Keratinocyte (primary cell): Measurements from ENCODE around the gene TSHZ2. TPM values are rescaled to one million over a fixed set of nuclear protein-coding genes. Genes with fewer than 3 reads are reported as not detected.
"Not testable (repeated sequence)": the region's sequence is repeated elsewhere in the genome, so short reads cannot be mapped to it uniquely, and the experiment has no call there.

ENCODE experiments used
- DNase-seq: peaks from one replicate; pipeline ENCODE4 v3.0.0-alpha.2; 2011; ENCODE audit warnings: low read depth, missing footprints, low spot score
- FAIRE-seq: peaks from 2 replicates; lab custom pipeline; 2011; peaks lifted over from hg19 to GRCh38; lab: Jason Lieb, UNC
- H2AFZ ChIP-seq: 2 replicates; pipeline ENCODE4 v1.6.0; 2012; ENCODE audit warnings: low read length, control low read depth, inconsistent platforms; ENCODE audit not compliant: control insufficient read depth
- H3K27ac ChIP-seq: 2 replicates; pipeline ENCODE4 v1.5.1; 2011; ENCODE audit warnings: low read length; ENCODE audit not compliant: control insufficient read depth, insufficient read depth
- H3K27me3 ChIP-seq: 3 replicates; pipeline ENCODE4 v1.6.0; 2011; ENCODE audit warnings: low read length; ENCODE audit not compliant: control insufficient read depth, insufficient read depth; ENCODE audit errors: extremely low read depth
- H3K36me3 ChIP-seq, 2 experiments: 2 replicates in 1 of 2; 3 replicates in 1 of 2; pipeline ENCODE4 v1.5.1; 2011; ENCODE audit warnings: low read length in 2 of 2, mild to moderate bottlenecking in 1 of 2; ENCODE audit not compliant: control insufficient read depth in 2 of 2, insufficient read depth in 2 of 2; ENCODE audit errors: extremely low read depth in 1 of 2
- H3K4me1 ChIP-seq: 3 replicates; pipeline ENCODE4 v1.5.1; 2011; ENCODE audit warnings: low read length; ENCODE audit not compliant: control insufficient read depth, insufficient read depth; ENCODE audit errors: extremely low read depth
- H3K4me2 ChIP-seq: 3 replicates; pipeline ENCODE4 v1.6.0; 2011; ENCODE audit warnings: low read depth, low read length; ENCODE audit not compliant: control insufficient read depth, insufficient read depth; ENCODE audit errors: extremely low read depth
- H3K4me3 ChIP-seq, 3 experiments: fragments of 200-600 bp in 1 of 3; sonication (generic) in 1 of 3; 2 replicates in 2 of 3; 3 replicates in 1 of 3; pipeline ENCODE4 v1.5.1; 2011 to 2016; ENCODE audit warnings: low read length in 3 of 3, mild to moderate bottlenecking in 3 of 3, control low read depth in 2 of 3, inconsistent platforms in 1 of 3, low read depth in 1 of 3, mixed read lengths in 1 of 3, mixed run types in 1 of 3, moderate library complexity in 1 of 3; ENCODE audit not compliant: control insufficient read depth in 2 of 3, insufficient read depth in 2 of 3; ENCODE audit errors: extremely low read depth in 1 of 3
- H3K79me2 ChIP-seq: 2 replicates; pipeline ENCODE4 v1.6.0; 2012; ENCODE audit warnings: low read length; ENCODE audit not compliant: control insufficient read depth, insufficient read depth
- H3K9ac ChIP-seq: 3 replicates; pipeline ENCODE4 v1.6.0; 2011; ENCODE audit warnings: low read length; ENCODE audit not compliant: control insufficient read depth, insufficient read depth; ENCODE audit errors: extremely low read depth
- H3K9me1 ChIP-seq: 3 replicates; pipeline ENCODE4 v1.6.0; 2011; ENCODE audit warnings: low read length; ENCODE audit not compliant: control insufficient read depth, insufficient read depth; ENCODE audit errors: extremely low read depth
- H3K9me3 ChIP-seq: 2 replicates; pipeline ENCODE4 v1.5.1; 2012; ENCODE audit warnings: low read depth, low read length; ENCODE audit not compliant: control insufficient read depth
- H4K20me1 ChIP-seq: 3 replicates; pipeline ENCODE4 v1.6.0; 2011; ENCODE audit warnings: low read length; ENCODE audit not compliant: control insufficient read depth, insufficient read depth; ENCODE audit errors: extremely low read depth
- CTCF ChIP-seq, 3 experiments: IDR thresholded peaks in 1 of 3; conservative IDR thresholded peaks in 1 of 3; optimal IDR thresholded peaks in 1 of 3; 2 replicates in 2 of 3; 3 replicates in 1 of 3; pipeline versions ENCODE3 to v1.5.1; 2011; ENCODE audit warnings: low read length in 3 of 3, mild to moderate bottlenecking in 3 of 3, moderate library complexity in 2 of 3, control low read depth in 1 of 3, inconsistent platforms in 1 of 3; ENCODE audit not compliant: insufficient read depth in 2 of 3; ENCODE audit errors: extremely low read depth in 1 of 3
- EZH2 ChIP-seq: IDR thresholded peaks from one replicate; pipeline ENCODE4 v1.6.1; 2012; ENCODE audit warnings: inconsistent platforms, mild to moderate bottlenecking, low read length, moderate library complexity
- dilution Hi-C: fragments of 300-500 bp; cut with MboI; formaldehyde crosslinking; loops from one replicate; pipeline ENCODE4 v1.7.0; 2020; ENCODE audit warnings: low sequenced_read_pairs; ENCODE audit not compliant: extremely low pct_ligation_motif_present
- polyA plus RNA-seq, 5 experiments: library from polyadenylated mRNA; depleted of rRNA in 3 of 5; stranded (reverse) in 3 of 5; stranded (forward) in 1 of 5; unstranded in 1 of 5; fragments of >200 nt; gene quantifications; 1 replicate in 1 of 5; 2 replicates in 3 of 5; 3 replicates in 1 of 5; pipeline versions ENCODE4 v1.2.1 to v1.2.3, GENCODE V29; 2011 to 2012; ENCODE audit warnings: missing spikeins in 2 of 5, low read depth in 1 of 5, low replicate concordance in 1 of 5

Gene TSHZ2
- polyA plus RNA-seq, 1 donor (not counting 4 experiments of a cell fraction or from before 2014, with no cell fraction given) = 1.1 TPM

DNA sequence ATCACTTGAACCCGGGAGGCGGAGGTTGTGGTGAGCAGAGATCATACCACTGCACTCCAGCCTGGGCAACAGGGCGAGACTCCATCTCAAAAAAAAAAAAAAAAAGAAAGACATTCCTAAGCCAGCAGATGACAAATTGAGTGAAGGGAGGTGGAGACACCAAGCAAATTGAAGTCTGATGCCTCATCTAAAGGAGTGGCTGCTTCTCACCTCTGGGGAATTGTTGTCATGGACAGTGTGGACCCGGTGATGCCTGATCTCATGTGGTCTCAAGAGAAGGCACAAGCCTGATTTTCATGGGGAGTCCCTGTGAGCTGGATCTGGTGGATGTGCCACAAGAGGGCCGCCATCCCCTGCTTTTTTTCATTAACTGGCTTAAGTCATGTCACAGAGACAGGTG lies 349.4 kb downstream of the TSHZ2 start:
- H3K4me3 ChIP-seq = no peak overlapping the region
- no peaks in the 10 kb centered on the region for H3K79me2 ChIP-seq
- no peak overlapping the region for H3K4me2 ChIP-seq
- no peak for DNase-seq
- no peaks in the 10 kb centered on the region for H3K9me3 ChIP-seq
- no peaks in the 10 kb centered on the region for H3K4me1 ChIP-seq
- FAIRE-seq = no peak
- H4K20me1 ChIP-seq = no peaks in the 10 kb centered on the region
- dilution Hi-C loops = no loop called here
- no peaks in the 10 kb centered on the region for H3K27me3 ChIP-seq
- H3K9me1 ChIP-seq = no peaks in the 10 kb centered on the region
- TF ChIP-seq CTCF (optimal IDR thresholded peaks at IDR 0.05 in 1 of 3, IDR thresholded peaks at IDR 0.05 in 1 of 3, conservative IDR thresholded peaks at IDR 0.05 in 1 of 3; ENCODE audit: extremely low read depth in 1 of 3, insufficient read depth in 2 of 3, low read length in 3 of 3) (no peak), EZH2 (no peak)
- no peak overlapping the region for H3K9ac ChIP-seq
- H2AFZ ChIP-seq = no peak overlapping the region
- no peak overlapping the region for H3K27ac ChIP-seq
- H3K36me3 ChIP-seq = no peaks in the 10 kb centered on the region

DNA sequence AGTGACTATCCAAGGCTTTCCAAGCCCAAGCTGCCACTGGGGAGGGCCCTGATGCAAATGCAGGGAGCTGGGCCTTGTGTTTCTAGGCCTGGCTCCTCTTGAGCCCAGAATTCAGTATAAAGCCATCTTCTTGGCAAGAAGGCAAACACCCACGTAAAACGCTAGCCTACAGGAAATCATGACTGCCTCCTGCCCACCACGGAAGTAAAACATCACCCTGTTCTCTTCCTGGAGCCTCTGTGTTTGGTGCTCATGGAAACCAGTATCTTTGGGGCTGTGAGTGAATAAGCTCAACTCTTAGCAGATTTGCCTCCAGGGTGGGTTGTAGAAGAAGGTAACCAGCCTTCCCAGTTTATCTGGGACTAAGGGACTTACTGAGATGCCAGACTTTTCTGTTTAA lies 350.5 kb downstream of the TSHZ2 start:
- no peak overlapping the region for H3K27ac ChIP-seq
- H3K79me2 ChIP-seq = no peaks in the 10 kb centered on the region
- no peak overlapping the region for H3K4me3 ChIP-seq
- no peaks in the 10 kb centered on the region for H3K9me1 ChIP-seq
- H4K20me1 ChIP-seq = no peaks in the 10 kb centered on the region
- H3K9me3 ChIP-seq = no peaks in the 10 kb centered on the region
- no peak overlapping the region for H2AFZ ChIP-seq
- no peaks in the 10 kb centered on the region for H3K27me3 ChIP-seq
- H3K4me2 ChIP-seq = no peak overlapping the region
- no peaks in the 10 kb centered on the region for H3K36me3 ChIP-seq
- TF ChIP-seq EZH2 (no peak), CTCF (optimal IDR thresholded peaks at IDR 0.05 in 1 of 3, IDR thresholded peaks at IDR 0.05 in 1 of 3, conservative IDR thresholded peaks at IDR 0.05 in 1 of 3; ENCODE audit: extremely low read depth in 1 of 3, insufficient read depth in 2 of 3, low read length in 3 of 3) (no peak)
- no peaks in the 10 kb centered on the region for H3K4me1 ChIP-seq
- no peak overlapping the region for H3K9ac ChIP-seq
- DNase-seq (no peak), FAIRE-seq (no peak)
- dilution Hi-C loops = no loop called here

- H3K4me1 ChIP-seq, H3K27ac ChIP-seq, H3K79me2 ChIP-seq, H3K9me1 ChIP-seq, H3K9ac ChIP-seq, H2AFZ ChIP-seq, H3K9me3 ChIP-seq, H3K27me3 ChIP-seq, H4K20me1 ChIP-seq, H3K4me2 ChIP-seq, dilution Hi-C loops, FAIRE-seq, DNase-seq, H3K4me3 ChIP-seq, H3K36me3 ChIP-seq: not testable (repeated sequence)
These were observed 351.3 kb downstream of the TSHZ2 start for GRCh38 chr20:53323460-53323859.
